NCI-H1105 (cell line): ENCODE measurements around the gene CPT1C.
"Not testable (repeated sequence)": the region's sequence is repeated elsewhere in the genome, so short reads cannot be mapped to it uniquely, and the experiment has no call there.

Source experiments
- DNase-seq: peaks from one replicate; lab custom pipeline; 2025; lab: John Stamatoyannopoulos, UW

CPT1C gene

GRCh38 chr19:49704888-49705642, 14.1 kb downstream of the CPT1C start:
- DNase-seq, result no peak

GRCh38 chr19:49705919-49706318, 15.0 kb downstream of the CPT1C start:
- no peak for DNase-seq

GRCh38 chr19:49710372-49710951, 19.5 kb downstream of the CPT1C start:
- DNase-seq, result no peak

GRCh38 chr19:49712397-49712859, 21.5 kb downstream of the CPT1C start:
- DNase-seq, result no peak

- DNase-seq, result no peak
Observed at GRCh38 chr19:49713236-49713845, 22.4 kb downstream of the CPT1C start.

- DNase-seq, result no peak
Observed at GRCh38 chr19:49716154-49716553, 25.2 kb downstream of the CPT1C start.

- DNase-seq, result no peak
Observed at GRCh38 chr19:49718511-49718910, 27.6 kb downstream of the CPT1C start.

- DNase-seq, result no peak
Observed at GRCh38 chr19:49718991-49719390, 28.1 kb downstream of the CPT1C start.

GRCh38 chr19:49719420-49719819, 28.5 kb downstream of the CPT1C start:
- DNase-seq, result not testable (repeated sequence)

GRCh38 chr19:49727217-49728030, 36.5 kb downstream of the CPT1C start:
- DNase-seq, result no peak

GRCh38 chr19:49730166-49730565, 39.2 kb downstream of the CPT1C start:
- DNase-seq, result no peak

GRCh38 chr19:49738268-49738667, 47.4 kb downstream of the CPT1C start:
- no peak for DNase-seq

GRCh38 chr19:49739098-49739497, 48.2 kb downstream of the CPT1C start:
- no peak for DNase-seq

- DNase-seq, result no peak
Observed at GRCh38 chr19:49739933-49740332, 49.0 kb downstream of the CPT1C start.

- DNase-seq, result no peak
Observed at GRCh38 chr19:49741210-49741844, 50.4 kb downstream of the CPT1C start.

- DNase-seq, result no peak
Observed at GRCh38 chr19:49744946-49745381, 54.0 kb downstream of the CPT1C start.

GRCh38 chr19:49746206-49746958, 55.5 kb downstream of the CPT1C start:
- DNase-seq, result no peak

- no peak for DNase-seq
Observed at GRCh38 chr19:49749055-49749716, 58.3 kb downstream of the CPT1C start.

GRCh38 chr19:49749771-49750170, 58.9 kb downstream of the CPT1C start:
- DNase-seq, result no peak

- no peak for DNase-seq
Observed at GRCh38 chr19:49752701-49753100, 61.8 kb downstream of the CPT1C start.

- no peak for DNase-seq
Observed at GRCh38 chr19:49755956-49756355, 65.0 kb downstream of the CPT1C start.
